HG02759 (cell line): Measurements from ENCODE around the gene ARAP1.

ENCODE experiments used
- ATAC-seq: cut with Tn5 transposase; IDR thresholded peaks from one replicate; pipeline ENCODE4 v1.9.1; 2021; ENCODE audit warnings: mild to moderate bottlenecking, moderate library complexity; ENCODE audit not compliant: unreplicated experiment

ARAP1 gene

GRCh38 chr11:72705442-72706365 lies 46.5 kb downstream of the ARAP1 start:
- ATAC-seq = no peak

GRCh38 chr11:72704783-72705265 lies 47.4 kb downstream of the ARAP1 start:
- no peak for ATAC-seq

DNA sequence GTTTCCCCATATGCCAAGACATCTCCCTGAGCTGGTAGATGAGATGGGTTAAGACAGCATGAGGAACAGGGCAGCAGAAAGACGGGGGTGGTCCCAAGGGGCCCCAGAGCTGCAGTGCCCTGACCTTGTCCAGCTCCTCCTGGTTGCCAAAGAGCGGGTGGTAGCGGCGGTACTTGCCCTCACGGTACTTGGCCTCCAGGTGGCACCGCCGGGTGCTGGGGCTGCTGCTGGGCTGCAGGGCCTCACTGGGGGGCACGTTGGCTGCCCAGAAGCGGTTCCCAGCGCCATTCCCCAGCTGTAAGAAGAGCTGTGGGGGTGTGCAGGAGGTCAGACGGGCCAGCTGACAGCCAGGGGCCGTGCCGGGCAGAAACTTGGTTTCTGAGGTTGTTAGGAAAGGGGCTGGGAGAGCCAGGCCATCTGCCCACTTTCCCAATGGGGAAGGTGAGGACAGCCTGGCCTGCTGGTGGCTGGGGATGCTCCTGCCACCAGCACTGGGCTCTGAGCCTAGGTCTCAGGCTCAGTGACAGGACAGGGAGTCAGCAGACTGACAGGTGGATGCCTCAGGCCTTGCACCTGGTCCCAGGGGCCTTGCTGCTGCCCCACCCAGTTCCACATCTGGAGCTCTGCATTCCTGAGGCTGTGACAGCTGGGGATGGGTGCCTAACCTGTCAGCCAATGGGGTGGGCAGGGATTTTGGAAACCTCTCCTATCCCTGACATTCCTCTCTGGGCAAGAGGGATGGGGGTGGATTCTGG lies 48.0 kb downstream of the ARAP1 start:
- no peak for ATAC-seq

DNA sequence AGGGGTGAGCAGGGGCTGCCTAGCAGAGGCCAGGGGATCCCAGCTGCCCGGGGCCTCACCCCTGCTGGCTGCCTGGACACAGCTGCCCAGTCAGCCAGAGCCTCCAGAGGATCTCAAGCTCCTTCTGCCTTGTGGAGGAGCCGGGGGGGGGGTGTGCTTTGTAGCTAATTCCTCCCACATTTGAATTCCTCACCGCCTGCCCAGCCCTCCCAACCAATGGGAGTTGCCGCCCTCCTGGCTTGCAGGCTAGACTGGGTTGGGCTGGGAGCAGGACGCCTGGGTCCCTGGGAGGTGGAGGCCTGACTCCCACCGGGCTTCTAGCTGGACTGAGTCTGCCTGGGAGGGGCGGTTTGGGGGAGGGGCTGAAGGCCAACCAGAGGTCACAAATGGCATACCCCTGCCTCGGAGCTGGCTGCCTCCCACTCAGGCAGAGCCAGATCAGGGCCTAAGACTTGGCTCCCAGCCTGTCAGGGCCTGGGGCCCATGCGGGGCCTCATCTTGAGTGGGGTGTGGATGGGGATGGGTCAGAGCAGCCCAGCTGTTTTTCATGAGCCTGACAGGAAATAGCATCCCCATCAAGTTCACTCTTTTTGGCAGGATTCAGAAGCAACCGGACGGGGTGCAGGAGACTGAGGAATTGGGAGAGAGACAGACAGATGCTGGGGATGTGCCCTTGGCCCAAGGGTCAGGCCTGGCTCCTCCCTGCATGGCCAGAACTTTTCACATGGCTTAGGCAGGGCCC lies 48.8 kb downstream of the ARAP1 start:
- no peak for ATAC-seq

GRCh38 chr11:72702577-72703241 lies 49.5 kb downstream of the ARAP1 start:
- ATAC-seq = no peak

DNA sequence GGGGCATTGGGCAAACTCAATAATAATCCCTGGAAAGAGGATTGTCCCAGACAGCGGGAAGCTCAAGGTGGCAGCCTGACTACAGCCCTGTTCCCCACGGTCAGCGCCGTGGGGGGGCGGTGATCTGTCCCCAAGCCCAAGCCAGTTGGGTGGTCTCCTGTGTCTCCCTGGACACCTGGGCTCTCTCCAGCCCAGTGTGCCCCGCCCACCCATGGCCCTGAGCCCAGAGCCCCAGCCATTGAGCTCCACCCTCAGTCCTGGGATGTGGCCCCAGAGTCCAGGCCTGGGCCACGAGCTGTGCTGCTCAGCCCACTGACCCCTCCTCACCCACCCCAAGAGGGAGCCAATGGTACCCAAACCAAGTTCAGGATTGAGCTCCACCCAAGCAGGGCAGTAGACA lies 50.1 kb downstream of the ARAP1 start:
- no peak for ATAC-seq

DNA sequence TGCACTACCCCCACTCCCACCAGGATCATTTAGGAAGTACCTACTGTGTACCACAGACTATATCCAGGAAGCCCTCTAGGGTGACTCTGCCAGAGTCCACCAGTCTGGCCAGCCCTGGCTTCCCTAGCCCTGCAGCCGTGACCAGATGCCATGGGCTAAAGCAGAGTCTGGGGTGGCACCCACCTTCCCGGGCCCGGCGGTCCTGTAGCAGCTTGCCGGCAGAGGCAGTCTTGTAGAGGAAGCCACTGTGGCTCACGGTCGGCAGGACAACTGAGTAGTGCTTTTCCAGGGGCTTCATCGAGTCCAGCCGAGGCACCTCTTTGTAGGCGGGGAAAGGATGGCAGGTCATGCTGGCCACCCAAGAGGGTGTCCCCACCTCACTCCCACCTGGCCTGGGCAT lies 50.7 kb downstream of the ARAP1 start:
- no peak for ATAC-seq

DNA sequence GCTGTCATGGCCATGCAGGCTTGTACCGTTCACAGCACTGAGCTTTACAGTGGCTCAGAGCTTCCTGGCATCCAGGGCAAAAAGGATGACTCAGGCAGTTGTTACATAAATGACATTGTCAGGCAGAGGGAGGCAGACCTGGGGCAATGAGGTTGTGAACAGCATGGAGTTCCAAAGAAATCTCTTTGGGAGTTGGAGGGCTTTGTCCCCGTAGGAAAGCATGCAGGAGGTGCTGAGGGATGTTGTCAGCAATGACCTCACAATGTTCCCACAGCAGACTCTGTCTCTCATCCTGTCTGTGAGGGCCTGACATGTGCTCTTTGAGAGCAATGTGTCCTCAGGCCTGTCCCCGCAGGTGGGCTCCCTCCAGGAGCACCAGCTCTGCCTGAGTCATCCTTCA lies 52.1 kb downstream of the ARAP1 start:
- ATAC-seq = no peak

DNA sequence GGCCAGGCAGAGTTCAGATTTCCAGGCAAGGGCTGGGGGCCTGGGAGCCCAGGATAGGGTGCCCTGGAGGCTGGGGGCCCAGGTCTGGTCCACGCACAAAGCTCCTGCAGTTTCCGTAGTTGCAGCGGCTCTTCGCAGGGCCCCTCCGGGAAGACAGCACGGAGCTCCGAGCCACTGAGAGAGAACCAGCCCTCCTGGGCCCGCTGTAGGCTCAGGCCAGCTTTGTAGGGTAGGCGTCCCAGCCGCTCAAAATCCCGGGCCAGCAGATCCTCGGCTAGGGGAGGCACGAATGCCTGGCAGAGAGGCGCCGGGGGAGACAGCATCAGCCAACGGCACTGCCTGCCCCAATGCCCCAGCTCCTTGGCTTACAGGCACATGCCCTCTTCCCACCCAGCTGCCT lies 54.4 kb downstream of the ARAP1 start:
- ATAC-seq = no peak

- ATAC-seq = no peak
Observed at GRCh38 chr11:72696866-72697700, 55.1 kb downstream of the ARAP1 start.

GRCh38 chr11:72695354-72695753 lies 56.9 kb downstream of the ARAP1 start:
- no peak for ATAC-seq

DNA sequence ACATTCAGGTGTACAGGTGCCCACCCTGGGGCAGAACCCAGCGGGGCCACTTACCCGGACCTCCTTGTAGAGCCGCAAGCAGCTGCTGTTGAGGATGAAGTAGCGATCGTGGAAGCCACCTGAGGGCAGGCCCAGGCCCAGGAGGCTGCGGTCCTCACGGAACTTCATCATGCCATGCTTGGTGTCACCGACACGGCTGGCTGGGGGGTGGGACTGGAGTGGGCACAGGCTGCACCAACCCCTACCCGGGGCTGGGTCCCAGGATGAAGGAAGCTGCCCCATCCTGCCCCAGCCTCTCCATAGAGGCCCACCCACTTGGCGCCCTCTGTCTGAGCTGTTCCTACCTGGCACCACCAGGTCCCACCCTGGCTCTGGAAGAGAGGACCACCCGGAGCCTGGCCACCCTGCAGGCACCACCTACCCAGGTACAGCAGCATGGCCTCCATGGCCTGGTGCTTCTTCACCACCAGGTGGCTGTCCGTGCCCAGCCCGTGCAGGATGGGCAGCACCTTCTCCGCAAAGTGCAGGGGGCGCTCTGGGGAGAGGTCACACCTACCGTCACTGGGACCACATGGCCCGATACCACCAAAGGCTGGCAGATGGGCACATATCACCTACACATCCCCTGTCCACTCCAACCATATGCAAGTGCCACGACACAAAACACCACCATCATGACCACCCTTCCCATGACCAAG lies 58.8 kb downstream of the ARAP1 start:
- no peak for ATAC-seq

GRCh38 chr11:72692498-72693237 lies 59.5 kb downstream of the ARAP1 start:
- ATAC-seq = no peak

DNA sequence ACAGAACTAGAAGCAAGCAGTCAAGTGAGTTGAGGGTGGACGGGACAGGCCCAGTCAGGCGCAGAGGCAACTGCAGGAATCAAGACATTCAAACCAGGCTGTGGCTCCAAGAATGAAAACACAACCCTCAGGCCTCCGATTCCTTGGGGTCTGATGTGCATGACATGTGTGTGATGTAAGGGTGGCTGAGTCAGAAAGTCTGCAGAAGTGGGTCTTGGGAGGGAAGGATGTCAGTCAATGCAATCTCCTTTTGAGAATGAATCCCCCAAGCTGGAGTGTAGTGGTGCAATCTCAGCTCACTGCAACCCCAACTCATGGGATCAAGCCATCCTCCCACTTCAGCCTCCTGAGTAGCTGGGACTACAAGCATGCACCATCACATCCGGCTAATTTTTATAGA lies 62.0 kb downstream of the ARAP1 start:
- ATAC-seq = no peak

DNA sequence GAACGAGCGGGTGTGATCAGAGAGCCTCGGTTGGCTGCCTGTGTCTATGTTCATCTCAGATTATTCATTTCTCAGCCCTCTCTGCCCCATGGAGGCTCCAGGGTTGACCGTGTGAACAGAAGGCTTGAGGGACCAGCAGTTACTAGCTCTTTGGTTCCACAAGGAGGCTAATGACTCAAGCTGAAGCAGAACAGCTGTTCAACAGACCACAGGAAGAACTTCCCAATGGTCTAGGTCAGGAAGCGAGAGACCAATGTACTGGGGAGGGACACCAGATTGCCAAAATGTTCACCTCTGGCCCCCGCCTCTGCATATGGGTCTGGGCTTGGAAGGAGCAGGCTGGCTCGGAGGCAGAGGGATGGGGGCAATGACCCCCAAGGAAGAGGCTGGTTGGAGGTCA lies 63.3 kb downstream of the ARAP1 start:
- no peak for ATAC-seq

GRCh38 chr11:72688486-72688885 lies 63.7 kb downstream of the ARAP1 start:
- no peak for ATAC-seq

DNA sequence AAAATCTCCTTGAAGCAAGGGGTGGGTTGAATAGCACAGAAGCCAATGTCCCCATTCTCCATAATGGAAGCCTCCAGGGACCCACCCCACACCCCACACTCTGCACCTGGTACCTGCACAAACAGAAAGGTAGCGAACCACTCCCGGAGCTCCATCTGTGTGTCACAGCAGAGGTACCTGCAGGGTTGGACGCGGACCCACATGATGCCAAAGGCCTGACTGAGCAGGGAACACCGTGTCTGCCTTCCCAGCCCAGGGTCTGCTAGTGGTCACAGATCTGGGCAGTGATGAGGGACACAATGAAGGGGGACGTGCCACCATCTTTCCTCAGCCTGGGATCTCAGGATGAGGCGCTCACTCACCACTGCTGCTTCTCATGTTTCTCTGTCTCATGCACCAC lies 64.9 kb downstream of the ARAP1 start:
- no peak for ATAC-seq

- ATAC-seq = no peak
Observed at GRCh38 chr11:72686639-72687220, 65.5 kb downstream of the ARAP1 start.
